HepG2 (cell line): Measurements from ENCODE around the gene TTC24. TPM values are rescaled to one million over a fixed set of nuclear protein-coding genes. Genes with fewer than 3 reads are reported as not detected.

Experiments used
- ATAC-seq: fragments of 200-7000 bp; cut with Tn5 transposase; 3 replicates; pipeline ENCODE4 v1.9.1; 2020; ENCODE audit warnings: mild to moderate bottlenecking, moderate library complexity
- BruUV-seq: library from RNA; stranded (reverse); fragments of 400-500 nt; replicated peaks from 2 replicates; lab custom pipeline; 2021; lab: Mats Ljungman, UMichigan
- CTCF ChIA-PET: fragments of 300-600 bp; formaldehyde crosslinking; extraction: SDS; loops from one replicate; lab custom pipeline; 2021; ENCODE audit warnings: low total read pairs, inconsistent platforms, low intra/inter-chr PET ratio; lab: Yijun Ruan, JAX
- POLR2A ChIA-PET: fragments of 350-600 bp; sonication (Branson Sonifier 250); formaldehyde crosslinking; loops from one replicate; lab custom pipeline; 2020; ENCODE audit warnings: antibody characterized with exemption, inconsistent platforms; lab: Yijun Ruan, JAX
- DNase-seq: peaks from one replicate; pipeline ENCODE4 v3.0.0-alpha.2; 2015; ENCODE audit warnings: low spot score
- FAIRE-seq: peaks from 3 replicates; lab custom pipeline; 2011; peaks lifted over from hg19 to GRCh38; lab: Jason Lieb, UNC
- H2AFZ ChIP-seq: one replicate; pipeline ENCODE4 v1.6.1; 2011; ENCODE audit warnings: low read length, inconsistent platforms
- H3K27ac ChIP-seq: fragments of 300-600 bp; 3 replicates; pipeline ENCODE4 v1.8.0; 2011; ENCODE audit warnings: mixed run types, mild to moderate bottlenecking, mixed read lengths, low read length, inconsistent platforms; ENCODE audit not compliant: insufficient read depth; ENCODE audit errors: extremely low read length
- H3K27me3 ChIP-seq, 2 experiments: fragments of 200-600 bp in 1 of 2; 2 replicates in 1 of 2; 3 replicates in 1 of 2; pipeline versions ENCODE4 v1.6.0 to v1.8.0; 2011; ENCODE audit warnings: low read length in 2 of 2, mild to moderate bottlenecking in 2 of 2, moderate library complexity in 2 of 2, inconsistent platforms in 1 of 2; ENCODE audit not compliant: insufficient read depth in 2 of 2, control insufficient read depth in 1 of 2
- H3K36me3 ChIP-seq, 2 experiments: fragments of 200-600 bp in 1 of 2; replicated peaks in 1 of 2; 2 replicates in 1 of 2; 3 replicates in 1 of 2; pipeline versions ENCODE4 v1.5.1 to v1.8.0; 2011; ENCODE audit warnings: low read length in 2 of 2, inconsistent platforms in 1 of 2; ENCODE audit not compliant: insufficient read depth in 2 of 2, control insufficient read depth in 1 of 2
- H3K4me1 ChIP-seq: 2 replicates; pipeline ENCODE4 v1.5.1; 2012; ENCODE audit warnings: low read length, inconsistent platforms; ENCODE audit not compliant: insufficient read depth
- H3K4me2 ChIP-seq: 2 replicates; pipeline ENCODE4 v1.6.0; 2011; ENCODE audit warnings: low read depth, low read length, inconsistent platforms
- H3K4me3 ChIP-seq, 3 experiments: fragments of 200-600 bp in 1 of 3; sonication (generic), shearing (Covaris generic) in 1 of 3; replicated peaks in 1 of 3; 2 replicates each; pipeline ENCODE4 v1.5.1; 2011 to 2016; ENCODE audit warnings: low read length in 3 of 3, inconsistent platforms in 2 of 3, low read depth in 2 of 3, mild to moderate bottlenecking in 2 of 3, control low read depth in 1 of 3, mixed read lengths in 1 of 3; ENCODE audit not compliant: insufficient read depth in 1 of 3
- H3K79me2 ChIP-seq: one replicate; pipeline ENCODE4 v1.6.1; 2011; ENCODE audit warnings: low read length, inconsistent platforms; ENCODE audit not compliant: insufficient read depth
- H3K9ac ChIP-seq: 2 replicates; pipeline ENCODE4 v1.6.0; 2011; ENCODE audit warnings: mild to moderate bottlenecking, low read depth, low read length, inconsistent platforms; ENCODE audit not compliant: insufficient read depth
- H3K9me3 ChIP-seq: 2 replicates; pipeline ENCODE4 v1.5.1; 2012; ENCODE audit warnings: mild to moderate bottlenecking, low read length
- H4K20me1 ChIP-seq: 2 replicates; pipeline ENCODE4 v1.6.0; 2011; ENCODE audit warnings: inconsistent platforms, mild to moderate bottlenecking, low read length, moderate library complexity; ENCODE audit not compliant: insufficient read depth
- AHDC1 ChIP-seq: sonication (generic); formaldehyde crosslinking; IDR thresholded peaks from 2 replicates; pipeline ENCODE4 v1.5.1; 2020; ENCODE audit warnings: mild to moderate bottlenecking, missing genetic modification reagents, borderline replicate concordance
- ARID4A ChIP-seq: sonication (generic); formaldehyde crosslinking; IDR thresholded peaks from 2 replicates; pipeline ENCODE4 v1.5.0; 2020; ENCODE audit warnings: mild to moderate bottlenecking, missing genetic modification reagents, borderline replicate concordance
- ARNT2 ChIP-seq: sonication (generic); formaldehyde crosslinking; IDR thresholded peaks from 2 replicates; pipeline ENCODE4 v1.8.0; 2022; ENCODE audit warnings: mild to moderate bottlenecking, low read depth, missing genetic modification reagents, moderate library complexity
- KDM5A ChIP-seq: fragments of 200-600 bp; sonication (generic); IDR thresholded peaks from 2 replicates; pipeline ENCODE4 v1.7.0; 2018; ENCODE audit warnings: antibody characterized with exemption, mild to moderate bottlenecking, low read length, borderline replicate concordance
- MAF1 ChIP-seq: sonication (generic); formaldehyde crosslinking; IDR thresholded peaks from 2 replicates; pipeline ENCODE4 v1.5.0; 2020; ENCODE audit warnings: missing genetic modification reagents, borderline replicate concordance
- NFKB2 ChIP-seq: sonication (generic); formaldehyde crosslinking; IDR thresholded peaks from 2 replicates; pipeline ENCODE4 v1.4.0; 2020; ENCODE audit warnings: missing genetic modification reagents, borderline replicate concordance
- RFXANK ChIP-seq: IDR thresholded peaks from 2 replicates; pipeline ENCODE4 v1.6.1; 2016
- SRF ChIP-seq: IDR thresholded peaks from 2 replicates; pipeline ENCODE4 v1.6.1; 2011; ENCODE audit warnings: mild to moderate bottlenecking, low read depth, low read length, moderate library complexity
- THRA ChIP-seq: sonication (generic); formaldehyde crosslinking; IDR thresholded peaks from 2 replicates; pipeline ENCODE4 v1.4.0; 2020; ENCODE audit warnings: missing genetic modification reagents, borderline replicate concordance
- ZNF235 ChIP-seq: sonication (generic); formaldehyde crosslinking; IDR thresholded peaks from 2 replicates; pipeline ENCODE4 v1.8.1; 2023; ENCODE audit warnings: mild to moderate bottlenecking, missing genetic modification reagents, borderline replicate concordance
- WGBS: methylation state at CpG from one replicate; pipeline ENCODE4 v1.1.6; 2017; ENCODE audit warnings: low lambda C conversion rate; 5-methylcytosine and 5-hydroxymethylcytosine counted together
- in situ Hi-C: cut with HindIII; loops from 2 replicates; pipeline ENCODE4 v1.10.0; 2017; ENCODE audit warnings: low pct_unique_long_range_greater_than_20kb; ENCODE audit not compliant: extremely low pct_ligation_motif_present
- intact Hi-C: fragments of 100-400 bp; cut with micrococcal nuclease; formaldehyde crosslinking; loops from one replicate; pipeline ENCODE4 v1.10.0; 2022; ENCODE audit not compliant: unreplicated experiment
- polyA plus RNA-seq, 8 experiments: library from polyadenylated mRNA; depleted of rRNA in 3 of 8; stranded (reverse) in 7 of 8; unstranded in 1 of 8; fragments of >200 nt; fragmentation: Illumina TruSeq in 4 of 8; extraction: Trizol in 4 of 8; gene quantifications; 2 replicates each; pipeline versions ENCODE4 v1.2.1 to v1.2.3, GENCODE V29; 2011 to 2016; ENCODE audit warnings: low read depth in 4 of 8, missing spikeins in 1 of 8, mixed read lengths in 1 of 8; ENCODE audit not compliant: insufficient read depth in 1 of 8
- total RNA-seq, 5 experiments: library from RNA; depleted of rRNA; stranded (reverse); fragments of >200 nt; fragmentation: Illumina TruSeq; extraction: Trizol; gene quantifications; 2 replicates each; pipeline ENCODE4 v1.2.3, GENCODE V29; 2016; ENCODE audit warnings: low read depth in 1 of 5

TTC24 gene
- total and polyA plus RNA-seq, 2 of the 13 experiments (the other 11 are each of a cell fraction or from before 2014, with no cell fraction given), result 0.13 to 0.18 TPM

- H3K79me2 ChIP-seq, result peaks cover 3% of the 10 kb centered on the region
- H3K4me3 ChIP-seq, result peak within 1 kb of the TSS; percentile 73 to 86 (median 81)
- no peaks in the 10 kb centered on the region for H4K20me1 ChIP-seq
- ChIA-PET POLR2A (interaction anchor here (1.0 to 2.3 kb wide), 9 partner anchors 9 to 134 kb away, joined by 3 to 36 read pairs (median 7); partner anchors contain the start of genes GPATCH4 and MEF2D), CTCF (no interaction called here)
- H3K9ac ChIP-seq, result peak within 1 kb of the TSS; percentile 87
- intact Hi-C loops (no loop called here), in situ Hi-C loops (no loop called here)
- peaks cover 21% of the 10 kb centered on the region for H3K4me1 ChIP-seq
- BruUV-seq, result no TSS peak
- FAIRE-seq, result peak; percentile 46
- 0% methylated on average over 5 of the region's 60 CpGs for WGBS
- H3K9me3 ChIP-seq, result no peaks in the 10 kb centered on the region
- peaks cover 1 to 26% of the 10 kb centered on the region in 2 experiments for H3K36me3 ChIP-seq
- no peaks in the 10 kb centered on the region for H3K27me3 ChIP-seq
- H2AFZ ChIP-seq, result peak within 1 kb of the TSS; percentile 78
- peak; percentile 94 for ATAC-seq
- peak; percentile 36 for DNase-seq
- peak within 1 kb of the TSS; percentile 68 for H3K27ac ChIP-seq
- H3K4me2 ChIP-seq, result peak within 1 kb of the TSS; percentile 92
- TF ChIP-seq KDM5A (no peak), NFKB2 (peak; percentile 19; the same call in 1 of the 2 replicates), RFXANK (no peak), ARNT2 (CRISPR knock-in tag) (peak; percentile 9; the same call in 1 of the 2 replicates), ARID4A (CRISPR knock-in tag) (peak; percentile 69; the same call in 1 of the 2 replicates), MAF1 (CRISPR knock-in tag) (peak; percentile 74; the same call in 1 of the 2 replicates), AHDC1 (CRISPR knock-in tag) (0 out of 2 replicates have a peak, but pooled peaks have one; percentile 27), ZNF235 (CRISPR knock-in tag) (peak; percentile 69; the same call in 1 of the 2 replicates), THRA (CRISPR knock-in tag) (peak; percentile 45; the same call in 1 of the 2 replicates), SRF (no peak)
Measured at GRCh38 chr1:156591432-156592157, 12.1 kb downstream of the TTC24 start, which contains the start of gene NAXE. TSS of gene NAXE (plus strand) at chr1:156591776. CDS start at chr1:156591805, 29 bp downstream.
